Testis (tissue), 3 donors: ENCODE results near the gene NUDT5. TPM values are rescaled to one million over a fixed set of nuclear protein-coding genes. Genes with fewer than 3 reads are reported as not detected.

Experiments used
- DNase-seq: peaks from one replicate; pipeline ENCODE4 v3.0.0-alpha.2; 2019
- H3K27ac ChIP-seq, 2 donors: fragments of 200-600 bp; sonication (generic); one replicate each; pipeline ENCODE4 v1.5.1; 2019
- H3K27me3 ChIP-seq: fragments of 200-600 bp; sonication (generic); one replicate; pipeline ENCODE4 v1.5.1; 2019
- H3K36me3 ChIP-seq: fragments of 200-600 bp; sonication (generic); one replicate; pipeline ENCODE4 v1.5.1; 2017; ENCODE audit warnings: low read depth; ENCODE audit errors: missing control alignments
- H3K4me1 ChIP-seq: fragments of 200-600 bp; sonication (generic); one replicate; pipeline ENCODE4 v1.5.1; 2019
- H3K4me3 ChIP-seq, 2 donors: fragments of 200-600 bp; sonication (generic); one replicate each; pipeline ENCODE4 v1.5.1; 2017 to 2019
- H3K9me3 ChIP-seq: fragments of 200-600 bp; sonication (generic); one replicate; pipeline ENCODE4 v1.5.1; 2017
- POLR2A ChIP-seq: fragments of 450-650 bp; IDR thresholded peaks from one replicate; pipeline ENCODE4 v1.6.1; 2017; ENCODE audit warnings: antibody characterized with exemption, mild to moderate bottlenecking, moderate library complexity
- WGBS, 2 donors: methylation state at CpG; one replicate each; pipeline ENCODE4 v1.1.5; 2018; 5-methylcytosine and 5-hydroxymethylcytosine counted together
- intact Hi-C: fragments of 100-400 bp; cut with DNase I; formaldehyde crosslinking; loops from one replicate; pipeline ENCODE4 v1.15.1; 2023; ENCODE audit warnings: low total_unique reads
- polyA plus RNA-seq: library from polyadenylated mRNA; stranded (reverse); fragments of 350-450 nt; fragmentation: Illumina TruSeq; extraction: RNeasy Lipid Tissue Mini Kit (QIAGEN cat#74804); gene quantifications from one replicate; pipeline ENCODE4 v1.2.3, GENCODE V29; 2014; ENCODE audit warnings: low read depth, low replicate concordance; ENCODE audit not compliant: insufficient read depth
- total RNA-seq, 2 donors: library from RNA; depleted of rRNA; stranded (reverse); fragments of >200 nt; gene quantifications; one replicate each; pipeline ENCODE4 v1.2.3, GENCODE V29; 2016
- TF ChIP-seq, protein P1 (sequence below), 3 experiments: fragments of 450-650 bp in 2 of 3; fragments of 200-600 bp in 1 of 3; sonication (generic) in 1 of 3; IDR thresholded peaks; one replicate each; pipeline ENCODE4 v1.5.1; 2016 to 2019; ENCODE audit warnings: antibody characterized with exemption in 3 of 3, mild to moderate bottlenecking in 2 of 3, moderate library complexity in 1 of 3

The NUDT5 gene
- total and polyA plus RNA-seq, 3 donors from 2014 or later: 22.0 to 26.5 (median 25.9) TPM

DNA sequence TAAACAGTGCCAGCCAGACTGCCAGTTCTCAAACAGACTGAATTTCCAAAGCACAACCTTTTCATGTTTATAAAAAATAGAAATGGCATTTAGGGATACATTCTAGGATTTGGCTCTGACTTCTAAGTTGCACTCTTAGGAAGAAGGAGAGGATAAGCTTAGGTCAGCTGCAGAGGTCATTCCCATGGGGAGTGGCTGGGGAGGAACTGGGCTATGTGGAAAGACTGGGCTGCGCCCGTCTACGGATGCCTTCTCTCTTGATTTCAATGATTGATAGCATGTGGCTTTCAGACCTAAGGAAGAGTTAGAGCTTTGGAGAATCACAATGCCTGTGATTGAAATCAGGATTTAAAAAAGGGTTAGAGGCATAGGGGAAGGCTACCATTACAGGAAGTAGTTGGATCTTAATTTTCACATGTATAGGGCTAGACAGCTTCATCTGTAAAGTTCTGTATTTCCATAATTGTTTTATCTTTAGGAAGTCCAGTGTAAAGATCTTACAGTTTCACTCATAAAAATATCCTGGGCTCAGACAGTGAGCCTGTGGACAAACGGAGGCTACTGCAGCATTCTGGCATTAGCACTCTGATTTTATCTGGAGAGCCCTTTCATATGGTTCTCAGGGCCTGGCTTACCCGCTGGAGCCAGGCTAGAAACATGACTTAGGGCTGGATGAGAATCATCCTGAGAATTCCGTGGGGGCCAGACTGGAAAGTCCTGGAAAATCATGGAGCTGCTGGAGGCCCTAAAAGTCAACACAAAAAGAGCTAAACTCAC, 29.5 kb downstream of the NUDT5 start:
- 83 to 85% methylated on average over 6 of the region's 6 CpGs for WGBS, 2 donors

DNA sequence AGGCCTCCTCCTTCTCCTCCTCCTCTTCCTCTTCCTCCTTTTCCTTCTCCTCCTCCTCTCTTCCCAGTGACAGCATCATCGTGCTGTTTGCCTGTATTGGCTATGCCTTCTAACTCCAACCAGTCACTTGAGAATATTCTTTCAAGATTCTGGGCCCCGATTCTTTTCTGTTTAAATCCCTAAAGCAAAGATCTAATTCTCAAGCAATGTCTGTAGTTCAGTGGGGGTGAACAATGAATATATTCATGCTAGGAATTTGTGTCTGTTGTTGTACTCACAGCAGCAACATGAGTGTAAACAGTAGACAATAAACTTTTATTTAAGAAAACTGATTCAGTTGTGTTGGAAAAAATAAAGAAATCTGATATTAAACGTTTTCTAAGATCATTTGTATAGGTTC, 30.7 kb downstream of the NUDT5 start:
- H3K36me3 ChIP-seq: no peaks in the 10 kb centered on the region
- no peaks in the 10 kb centered on the region for H3K27me3 ChIP-seq
- no peak overlapping the region for H3K27ac ChIP-seq
- no peak overlapping the region for H3K4me3 ChIP-seq
- 62 to 75% methylated on average over 3 of the region's 3 CpGs for WGBS, 2 donors
- TF ChIP-seq POLR2A: no peak
- TF ChIP-seq, protein P1, sequence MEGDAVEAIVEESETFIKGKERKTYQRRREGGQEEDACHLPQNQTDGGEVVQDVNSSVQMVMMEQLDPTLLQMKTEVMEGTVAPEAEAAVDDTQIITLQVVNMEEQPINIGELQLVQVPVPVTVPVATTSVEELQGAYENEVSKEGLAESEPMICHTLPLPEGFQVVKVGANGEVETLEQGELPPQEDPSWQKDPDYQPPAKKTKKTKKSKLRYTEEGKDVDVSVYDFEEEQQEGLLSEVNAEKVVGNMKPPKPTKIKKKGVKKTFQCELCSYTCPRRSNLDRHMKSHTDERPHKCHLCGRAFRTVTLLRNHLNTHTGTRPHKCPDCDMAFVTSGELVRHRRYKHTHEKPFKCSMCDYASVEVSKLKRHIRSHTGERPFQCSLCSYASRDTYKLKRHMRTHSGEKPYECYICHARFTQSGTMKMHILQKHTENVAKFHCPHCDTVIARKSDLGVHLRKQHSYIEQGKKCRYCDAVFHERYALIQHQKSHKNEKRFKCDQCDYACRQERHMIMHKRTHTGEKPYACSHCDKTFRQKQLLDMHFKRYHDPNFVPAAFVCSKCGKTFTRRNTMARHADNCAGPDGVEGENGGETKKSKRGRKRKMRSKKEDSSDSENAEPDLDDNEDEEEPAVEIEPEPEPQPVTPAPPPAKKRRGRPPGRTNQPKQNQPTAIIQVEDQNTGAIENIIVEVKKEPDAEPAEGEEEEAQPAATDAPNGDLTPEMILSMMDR (IDR thresholded peaks at IDR 0.05): no peak
- no peaks in the 10 kb centered on the region for H3K4me1 ChIP-seq
- intact Hi-C loops: no loop called here
- DNase-seq: no peak
- H3K9me3 ChIP-seq: no peaks in the 10 kb centered on the region

More for the DNA sequence above, 29.5 kb downstream of the NUDT5 start:
- H3K27me3 ChIP-seq: no peaks in the 10 kb centered on the region
- no peak for DNase-seq
- H3K36me3 ChIP-seq: no peaks in the 10 kb centered on the region
- TF ChIP-seq, protein P1 (IDR thresholded peaks at IDR 0.05): no peak
- no peak for TF ChIP-seq POLR2A
- no peak overlapping the region for H3K27ac ChIP-seq
- no peaks in the 10 kb centered on the region for H3K4me1 ChIP-seq
- H3K9me3 ChIP-seq: no peaks in the 10 kb centered on the region
- intact Hi-C loops: no loop called here
- H3K4me3 ChIP-seq: no peak overlapping the region

DNA sequence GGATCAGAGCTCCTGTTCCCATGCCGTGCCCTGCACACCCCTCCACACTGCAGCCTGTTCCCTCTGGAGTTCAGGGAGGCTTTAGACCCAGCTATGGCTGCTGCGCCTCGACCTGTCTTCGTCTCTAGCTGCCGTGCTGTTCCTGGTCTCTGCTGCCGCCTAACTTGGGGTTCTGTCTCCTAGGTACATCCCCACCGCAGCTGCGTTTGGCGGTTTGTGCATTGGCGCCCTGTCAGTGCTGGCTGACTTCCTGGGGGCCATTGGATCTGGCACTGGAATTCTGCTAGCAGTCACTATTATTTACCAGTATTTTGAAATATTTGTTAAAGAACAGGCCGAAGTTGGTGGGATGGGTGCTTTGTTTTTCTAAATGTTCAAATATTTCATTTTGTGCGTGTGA, 31.6 kb downstream of the NUDT5 start:
- intact Hi-C loops: no loop called here
- Histone ChIP-seq H3K36me3 (no peaks in the 10 kb centered on the region), H3K9me3 (no peaks in the 10 kb centered on the region), H3K27me3 (no peaks in the 10 kb centered on the region), H3K4me3 (no peak overlapping the region), H3K4me1 (no peaks in the 10 kb centered on the region), H3K27ac (no peak overlapping the region)
- DNase-seq: no peak
- TF ChIP-seq, protein P1 (IDR thresholded peaks at IDR 0.05): no peak
- TF ChIP-seq POLR2A: no peak
- WGBS, 2 donors: 91 to 92% methylated on average over 11 to 12 of the region's 12 CpGs

DNA sequence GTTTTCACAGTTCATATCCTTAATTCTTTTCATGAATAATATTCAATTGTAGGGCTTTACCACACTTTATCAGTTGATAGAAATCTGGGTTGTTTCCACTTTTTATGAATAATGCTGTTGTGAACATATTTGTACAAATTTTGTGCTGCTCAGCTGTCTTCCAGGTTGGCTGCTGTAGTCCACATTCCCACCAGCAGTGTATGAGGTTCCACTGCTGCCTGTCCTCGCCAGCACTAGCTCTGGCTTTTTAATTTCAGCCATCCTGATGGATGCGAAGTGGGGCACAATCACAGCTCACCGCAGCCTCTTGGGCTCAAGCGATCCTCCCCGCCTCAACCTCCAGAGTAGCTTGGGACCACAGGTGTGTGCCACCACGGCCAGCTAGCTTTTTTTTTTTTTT, 32.8 kb downstream of the NUDT5 start:
- WGBS, 2 donors: 96 to 97% methylated on average over 6 of the region's 6 CpGs
- H3K27ac ChIP-seq: no peak overlapping the region
- H3K4me3 ChIP-seq: no peak overlapping the region
- no peaks in the 10 kb centered on the region for H3K4me1 ChIP-seq
- no peaks in the 10 kb centered on the region for H3K9me3 ChIP-seq
- no peak for DNase-seq
- no peaks in the 10 kb centered on the region for H3K27me3 ChIP-seq
- TF ChIP-seq, protein P1 (IDR thresholded peaks at IDR 0.05): no peak
- no peak for TF ChIP-seq POLR2A
- intact Hi-C loops: no loop called here
- no peaks in the 10 kb centered on the region for H3K36me3 ChIP-seq

DNA sequence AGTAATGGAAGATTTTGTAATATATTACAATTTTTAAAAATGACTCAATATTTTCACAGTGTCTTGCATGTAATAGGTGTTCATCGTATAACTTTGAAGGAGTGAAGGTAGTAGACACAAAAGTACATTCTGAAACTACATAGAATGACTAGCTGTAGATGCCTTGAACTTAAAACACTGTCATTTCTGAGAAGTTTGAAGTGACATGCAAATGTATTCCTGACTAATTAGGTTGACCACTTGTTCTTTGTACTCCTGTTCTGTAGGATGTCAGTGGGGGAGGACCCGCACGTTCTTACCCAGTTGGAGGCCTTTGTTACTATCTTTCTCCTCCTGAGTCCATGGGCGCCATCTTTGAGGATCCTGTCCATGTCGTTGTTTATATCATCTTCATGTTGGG, 35.0 kb downstream of the NUDT5 start:
- H3K36me3 ChIP-seq: no peaks in the 10 kb centered on the region
- no peaks in the 10 kb centered on the region for H3K4me1 ChIP-seq
- 91 to 94% methylated on average over 5 of the region's 5 CpGs for WGBS, 2 donors
- TF ChIP-seq, protein P1 (IDR thresholded peaks at IDR 0.05): no peak
- TF ChIP-seq POLR2A: no peak
- DNase-seq: no peak
- no peaks in the 10 kb centered on the region for H3K9me3 ChIP-seq
- H3K27ac ChIP-seq: no peak overlapping the region
- no peaks in the 10 kb centered on the region for H3K27me3 ChIP-seq
- intact Hi-C loops: no loop called here
- no peak overlapping the region for H3K4me3 ChIP-seq
